HG03469 (cell line): Measurements from ENCODE around the gene SORCS2.

Source experiments
- ATAC-seq: cut with Tn5 transposase; IDR thresholded peaks from one replicate; pipeline ENCODE4 v1.9.1; 2021; ENCODE audit warnings: mild to moderate bottlenecking, moderate library complexity, moderate number of reproducible peaks; ENCODE audit not compliant: unreplicated experiment

The SORCS2 gene

DNA sequence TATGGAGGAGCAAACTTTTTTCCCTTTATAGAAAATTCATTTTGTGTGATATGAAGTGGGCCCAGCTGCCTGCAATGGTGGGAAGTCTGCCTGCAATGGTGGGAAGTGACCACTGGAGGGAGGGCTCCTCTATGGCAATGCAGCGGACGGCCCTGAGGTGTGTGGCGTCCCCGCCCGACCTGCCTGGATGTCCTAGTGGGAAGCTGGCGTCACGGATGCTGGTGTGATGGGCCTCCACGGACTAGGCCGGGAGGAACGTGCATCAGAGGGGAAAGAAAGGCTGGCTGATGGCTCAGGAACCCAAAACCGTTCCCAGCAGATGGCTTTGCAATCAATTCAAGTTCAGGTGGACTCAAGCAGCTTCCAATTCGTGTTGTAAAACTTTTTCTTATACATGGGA, 569.4 kb downstream of the SORCS2 start:
- no peak for ATAC-seq

- no peak for ATAC-seq
These were observed 570.2 kb downstream of the SORCS2 start for GRCh38 chr4:7762376-7763030.

GRCh38 chr4:7763106-7763505, 570.8 kb downstream of the SORCS2 start:
- ATAC-seq = no peak

DNA sequence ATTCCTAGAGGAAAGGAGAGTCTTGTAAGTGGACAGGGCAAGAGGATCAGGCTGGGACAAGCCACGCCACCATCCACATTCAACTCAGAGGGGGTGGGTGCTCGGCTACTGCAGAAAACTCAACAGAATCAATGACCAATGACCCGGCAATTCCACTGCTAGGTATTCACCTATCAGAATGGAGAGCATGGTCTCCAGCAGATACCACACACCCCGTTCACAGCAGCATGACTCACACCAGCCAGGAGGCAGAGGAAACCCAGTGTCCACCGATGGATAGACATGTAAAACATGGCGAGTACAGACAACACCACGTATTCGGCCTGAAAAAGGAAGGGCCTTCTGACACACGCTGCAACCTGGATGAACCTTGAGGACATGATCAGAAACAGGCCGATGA, 571.5 kb downstream of the SORCS2 start:
- no peak for ATAC-seq

- ATAC-seq = no peak
These were observed 572.1 kb downstream of the SORCS2 start for GRCh38 chr4:7764466-7764865.

- ATAC-seq = no peak
These were observed 573.3 kb downstream of the SORCS2 start for GRCh38 chr4:7765666-7766065.

- no peak for ATAC-seq
These were observed 573.7 kb downstream of the SORCS2 start for GRCh38 chr4:7766086-7766485.

- no peak for ATAC-seq
These were observed 574.5 kb downstream of the SORCS2 start for GRCh38 chr4:7766661-7767345.

GRCh38 chr4:7767526-7767925, 575.2 kb downstream of the SORCS2 start:
- no peak for ATAC-seq

- ATAC-seq = no peak
These were observed 575.6 kb downstream of the SORCS2 start for GRCh38 chr4:7767966-7768365.

DNA sequence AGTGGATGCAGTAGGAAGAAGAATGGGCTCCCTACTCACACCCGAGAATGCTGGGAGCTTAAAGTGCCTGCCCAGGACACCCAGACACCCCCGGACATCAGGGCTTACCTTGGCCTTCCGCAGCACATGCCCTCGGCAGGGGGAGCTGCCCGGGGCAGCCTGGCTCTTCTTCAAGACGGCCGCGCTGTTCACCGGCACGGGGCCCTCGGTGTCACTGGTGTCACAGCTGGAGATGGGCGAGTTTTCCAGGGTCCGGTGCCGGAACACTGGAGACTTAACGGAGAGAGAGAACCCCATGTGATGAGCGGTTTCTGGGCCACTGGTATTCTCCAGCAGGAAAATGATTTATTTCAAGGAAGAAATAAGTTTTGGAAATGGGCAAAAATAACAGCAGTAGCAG, 576.4 kb downstream of the SORCS2 start:
- no peak for ATAC-seq

DNA sequence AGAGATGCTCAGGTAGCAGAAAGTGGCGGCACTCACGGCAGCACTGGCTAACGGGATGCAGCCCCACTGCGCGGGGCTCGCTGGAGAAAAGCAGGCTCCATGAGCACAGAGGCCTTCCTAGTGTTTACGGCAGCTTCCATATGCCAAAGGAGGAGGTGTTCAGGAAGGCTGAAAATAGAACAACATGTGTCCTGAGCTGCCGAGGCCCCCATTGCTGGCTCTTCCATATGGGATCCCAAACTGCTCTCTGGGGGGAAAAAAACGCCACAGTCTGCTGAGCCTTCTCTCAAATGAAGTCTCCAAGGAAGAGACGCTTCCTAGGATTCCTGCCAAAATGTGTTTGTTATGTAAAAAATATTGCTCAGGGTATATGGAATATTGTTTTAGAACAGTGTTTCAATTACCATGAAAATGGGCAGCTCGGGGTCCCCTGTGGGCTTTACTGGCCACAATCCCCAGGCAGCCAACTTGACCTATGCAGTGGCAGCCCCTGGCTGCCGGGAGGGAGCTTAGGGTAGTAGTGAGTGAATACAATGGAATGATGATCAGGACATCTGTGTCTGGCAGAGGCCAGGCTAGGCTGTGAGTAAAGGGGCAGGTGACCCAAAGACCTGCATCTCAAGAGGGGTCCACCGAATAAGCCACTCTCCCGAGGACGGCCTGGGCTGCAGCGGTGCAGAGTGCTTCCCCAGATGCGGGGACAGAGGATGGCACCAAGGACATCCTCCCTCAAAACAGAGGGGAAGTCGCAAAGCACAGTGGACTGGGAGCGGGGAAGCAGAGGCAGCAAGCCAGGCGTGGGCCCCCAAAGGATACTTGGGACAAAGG, 577.3 kb downstream of the SORCS2 start:
- no peak for ATAC-seq

DNA sequence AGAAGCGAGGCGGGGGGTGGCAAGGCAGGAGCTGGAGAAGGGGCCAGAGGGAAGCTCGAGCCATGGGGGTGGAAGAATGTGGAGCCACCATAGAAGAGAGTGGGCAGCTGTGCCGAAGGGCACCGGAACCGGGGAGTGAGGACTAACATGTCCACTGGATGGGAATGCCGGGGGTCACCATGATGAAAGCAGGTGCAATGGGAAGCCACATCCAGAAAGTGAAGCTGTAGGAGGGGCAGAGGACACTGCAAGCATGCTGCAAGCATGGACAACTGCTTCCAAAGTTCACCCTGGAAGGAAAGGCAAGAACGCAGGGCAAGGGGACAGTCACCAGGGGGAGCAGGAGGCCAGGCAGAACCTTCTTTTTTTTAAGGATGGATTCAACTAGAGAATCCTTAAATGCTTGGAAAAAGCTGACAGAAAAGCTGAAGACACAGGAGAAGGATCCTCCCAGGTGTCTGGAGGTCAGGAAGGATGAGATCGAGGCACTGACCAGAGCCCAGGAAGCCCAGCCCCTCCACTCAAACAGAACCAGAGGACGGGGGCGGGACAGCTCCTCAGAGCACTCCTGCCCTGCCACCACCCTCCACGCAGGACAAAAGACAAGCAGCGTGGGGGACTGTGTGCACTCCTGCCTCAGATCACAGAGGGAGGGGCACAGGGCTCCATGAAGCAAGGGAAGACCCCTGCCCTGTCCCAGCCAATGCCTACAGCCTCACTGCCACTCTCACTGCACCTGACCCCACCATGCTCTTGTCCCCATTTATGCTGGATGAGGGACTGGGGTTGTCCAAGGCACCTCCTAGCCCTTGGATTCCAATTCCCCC, 578.1 kb downstream of the SORCS2 start:
- no peak for ATAC-seq

- no peak for ATAC-seq
These were observed 578.7 kb downstream of the SORCS2 start for GRCh38 chr4:7771056-7771455.

- peak; percentile 94 for ATAC-seq
These were observed 579.5 kb downstream of the SORCS2 start for GRCh38 chr4:7771541-7772507.

GRCh38 chr4:7772711-7773385, 580.5 kb downstream of the SORCS2 start:
- no peak for ATAC-seq

GRCh38 chr4:7773401-7774180, 581.3 kb downstream of the SORCS2 start:
- ATAC-seq = no peak
